GM18870 (cell line): ENCODE results near the gene STX11.
A peak's percentile ranks its signal among the peaks of the same experiment; 100 is the strongest.

ENCODE experiments used
- ATAC-seq: cut with Tn5 transposase; IDR thresholded peaks from one replicate; pipeline ENCODE4 v1.9.1; 2021; ENCODE audit warnings: moderate library complexity; ENCODE audit not compliant: unreplicated experiment

Gene STX11

GRCh38 chr6:144141470-144141869 lies 8.8 kb upstream of the STX11 start:
- no peak for ATAC-seq

GRCh38 chr6:144143106-144143505 lies 7.2 kb upstream of the STX11 start:
- ATAC-seq: no peak

GRCh38 chr6:144143878-144144277 lies 6.4 kb upstream of the STX11 start:
- ATAC-seq: no peak

- ATAC-seq: no peak
Measured at GRCh38 chr6:144144996-144145395, 5.3 kb upstream of the STX11 start.

- ATAC-seq: no peak
Measured at GRCh38 chr6:144145541-144145940, 4.8 kb upstream of the STX11 start.

GRCh38 chr6:144148886-144149285 lies 1.4 kb upstream of the STX11 start:
- ATAC-seq: no peak

- ATAC-seq: no peak
Measured at GRCh38 chr6:144149558-144149893, 791 bp upstream of the STX11 start.

- peak; percentile 70 for ATAC-seq
Measured at GRCh38 chr6:144150710-144151657, 667 bp downstream of the STX11 start.

GRCh38 chr6:144152334-144152900 lies 2.1 kb downstream of the STX11 start:
- ATAC-seq: no peak

GRCh38 chr6:144153260-144153659 lies 2.9 kb downstream of the STX11 start:
- no peak for ATAC-seq

GRCh38 chr6:144153971-144154370 lies 3.7 kb downstream of the STX11 start:
- ATAC-seq: no peak

GRCh38 chr6:144155529-144155928 lies 5.2 kb downstream of the STX11 start:
- peak; percentile 77 for ATAC-seq

- ATAC-seq: no peak
Measured at GRCh38 chr6:144156338-144156737, 6.0 kb downstream of the STX11 start.

- ATAC-seq: no peak
Measured at GRCh38 chr6:144156991-144157390, 6.7 kb downstream of the STX11 start.

GRCh38 chr6:144158133-144158532 lies 7.8 kb downstream of the STX11 start:
- ATAC-seq: no peak

- ATAC-seq: no peak
Measured at GRCh38 chr6:144159223-144159622, 8.9 kb downstream of the STX11 start.

- ATAC-seq: no peak
Measured at GRCh38 chr6:144159742-144160141, 9.4 kb downstream of the STX11 start.

- no peak for ATAC-seq
Measured at GRCh38 chr6:144160431-144161005, 10.2 kb downstream of the STX11 start.

GRCh38 chr6:144161975-144162374 lies 11.7 kb downstream of the STX11 start:
- ATAC-seq: no peak

GRCh38 chr6:144162977-144163376 lies 12.7 kb downstream of the STX11 start:
- ATAC-seq: peak; percentile 45

GRCh38 chr6:144165784-144166183 lies 15.5 kb downstream of the STX11 start:
- no peak for ATAC-seq

- no peak for ATAC-seq
Measured at GRCh38 chr6:144170044-144170443, 19.7 kb downstream of the STX11 start.
